SW 1271 (cell line): ENCODE measurements around the gene NTF3.

ENCODE experiments used
- DNase-seq, 2 experiments: peaks; one replicate each; lab custom pipeline; 2025; lab: John Stamatoyannopoulos, UW

NTF3 gene

GRCh38 chr12:5511256-5511643 is 79.3 kb downstream of the NTF3 start:
- DNase-seq: no peak

DNA sequence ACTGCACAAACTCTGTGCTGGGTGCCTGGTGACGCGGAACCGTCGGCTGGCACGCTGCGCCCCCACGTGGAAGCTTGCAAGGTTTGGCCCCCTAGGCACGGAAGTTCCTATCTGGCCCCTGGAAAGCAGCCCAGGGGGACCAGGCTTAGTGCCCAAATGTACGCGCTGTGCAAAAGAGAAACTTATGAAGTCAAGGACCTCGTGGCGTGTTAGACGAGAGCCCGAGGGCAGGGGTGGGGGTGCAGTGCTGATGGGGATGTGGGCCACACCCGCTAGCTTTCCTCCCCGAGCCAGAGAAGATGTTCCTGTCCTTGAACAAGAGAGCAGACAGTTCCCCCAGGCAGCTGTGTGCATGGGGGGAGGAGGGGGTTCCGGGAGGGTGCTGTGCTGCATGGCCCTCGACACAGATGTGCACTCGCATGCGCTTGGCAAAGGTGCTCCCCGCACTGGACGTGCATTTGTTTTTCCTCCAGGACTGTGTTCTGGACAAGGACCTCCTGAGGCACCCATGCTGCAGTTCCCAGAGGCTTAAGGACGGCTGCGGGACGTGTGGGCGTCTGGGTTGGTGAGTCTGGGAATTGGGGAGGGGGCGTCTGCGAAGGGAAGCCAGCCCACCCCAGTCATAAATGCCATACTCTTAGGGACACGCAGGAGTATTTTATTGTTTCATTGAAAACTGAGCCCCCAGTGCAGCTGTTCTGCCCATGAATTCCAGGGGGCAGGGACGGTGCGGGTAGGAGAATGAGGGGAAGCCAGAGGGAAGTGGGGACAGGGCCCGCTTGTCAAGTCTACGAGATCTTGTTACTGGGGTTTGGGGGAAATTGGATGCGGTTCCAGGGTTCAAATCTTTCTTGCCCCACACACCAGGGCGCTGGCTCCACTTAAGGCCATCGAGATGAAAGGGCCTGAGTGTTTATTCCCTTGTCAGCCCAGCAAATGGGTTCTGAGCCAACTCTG is 80.0 kb downstream of the NTF3 start:
- no peak for DNase-seq

GRCh38 chr12:5512601-5512970 is 80.7 kb downstream of the NTF3 start:
- DNase-seq: no peak

- no peak for DNase-seq
Measured at GRCh38 chr12:5513406-5513805, 81.5 kb downstream of the NTF3 start.

- no peak for DNase-seq
Measured at GRCh38 chr12:5514016-5514415, 82.1 kb downstream of the NTF3 start.

GRCh38 chr12:5514545-5514944 is 82.6 kb downstream of the NTF3 start:
- DNase-seq: no peak

GRCh38 chr12:5515458-5515857 is 83.5 kb downstream of the NTF3 start:
- DNase-seq: no peak

- DNase-seq: no peak
Measured at GRCh38 chr12:5516371-5517241, 84.7 kb downstream of the NTF3 start.

DNA sequence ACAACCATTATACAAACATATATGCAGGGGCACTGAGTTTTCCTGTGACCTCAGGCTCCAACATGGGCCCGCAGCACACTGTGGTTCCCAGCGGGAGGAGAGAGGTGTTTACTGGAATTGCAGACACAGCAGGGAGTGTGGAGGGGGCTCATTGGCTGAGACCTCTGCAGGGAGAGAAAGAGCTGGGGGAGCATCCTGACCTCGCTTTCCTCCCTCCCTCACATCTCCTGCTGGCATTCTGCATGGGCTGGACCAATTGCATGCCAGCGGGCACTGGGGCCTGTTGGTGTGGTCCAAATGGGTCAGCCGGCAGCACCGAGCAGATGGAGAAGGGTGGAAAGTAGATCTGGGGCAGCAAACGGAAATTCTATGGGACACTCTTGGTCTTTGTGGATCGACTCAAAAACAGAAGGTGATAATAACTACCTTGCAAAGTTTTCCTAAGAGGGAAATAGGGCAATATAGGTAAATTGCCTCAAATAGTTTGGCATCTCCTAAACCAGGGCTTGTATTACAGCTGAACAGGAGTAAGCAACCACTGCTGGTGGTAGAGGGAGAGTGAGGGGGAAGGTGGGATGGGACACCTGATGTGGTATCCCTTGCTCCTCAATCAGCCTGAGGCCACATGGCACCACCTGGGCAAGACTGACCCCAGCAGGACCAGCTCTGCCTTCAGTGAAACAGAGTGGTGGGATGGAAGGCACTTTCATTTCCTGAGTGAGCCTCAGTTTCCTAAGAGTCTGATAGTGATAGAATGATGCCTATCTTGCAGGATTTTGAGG is 86.9 kb downstream of the NTF3 start:
- DNase-seq: no peak

DNA sequence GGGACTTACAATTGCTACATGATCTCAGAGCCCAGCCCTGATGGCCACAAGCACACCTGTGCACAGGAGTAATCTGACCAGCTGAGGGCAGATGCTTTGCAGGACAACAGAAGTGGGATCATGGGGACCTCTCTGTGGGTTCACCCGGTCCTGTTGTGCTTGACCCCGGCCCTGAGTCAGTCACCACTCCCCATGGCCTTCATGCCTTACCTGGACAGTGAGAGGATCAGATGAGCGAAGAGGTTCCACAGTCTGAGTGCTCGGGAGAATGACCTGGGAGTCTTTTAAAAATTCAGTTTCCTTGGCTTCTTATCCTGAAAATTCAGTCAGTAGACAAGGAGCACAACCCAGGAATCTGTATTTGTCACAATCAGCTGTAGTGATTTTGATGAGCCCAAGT is 88.1 kb downstream of the NTF3 start:
- DNase-seq: no peak

- DNase-seq: no peak
Measured at GRCh38 chr12:5520831-5521230, 88.9 kb downstream of the NTF3 start.

- DNase-seq: no peak
Measured at GRCh38 chr12:5521456-5522325, 89.8 kb downstream of the NTF3 start.

DNA sequence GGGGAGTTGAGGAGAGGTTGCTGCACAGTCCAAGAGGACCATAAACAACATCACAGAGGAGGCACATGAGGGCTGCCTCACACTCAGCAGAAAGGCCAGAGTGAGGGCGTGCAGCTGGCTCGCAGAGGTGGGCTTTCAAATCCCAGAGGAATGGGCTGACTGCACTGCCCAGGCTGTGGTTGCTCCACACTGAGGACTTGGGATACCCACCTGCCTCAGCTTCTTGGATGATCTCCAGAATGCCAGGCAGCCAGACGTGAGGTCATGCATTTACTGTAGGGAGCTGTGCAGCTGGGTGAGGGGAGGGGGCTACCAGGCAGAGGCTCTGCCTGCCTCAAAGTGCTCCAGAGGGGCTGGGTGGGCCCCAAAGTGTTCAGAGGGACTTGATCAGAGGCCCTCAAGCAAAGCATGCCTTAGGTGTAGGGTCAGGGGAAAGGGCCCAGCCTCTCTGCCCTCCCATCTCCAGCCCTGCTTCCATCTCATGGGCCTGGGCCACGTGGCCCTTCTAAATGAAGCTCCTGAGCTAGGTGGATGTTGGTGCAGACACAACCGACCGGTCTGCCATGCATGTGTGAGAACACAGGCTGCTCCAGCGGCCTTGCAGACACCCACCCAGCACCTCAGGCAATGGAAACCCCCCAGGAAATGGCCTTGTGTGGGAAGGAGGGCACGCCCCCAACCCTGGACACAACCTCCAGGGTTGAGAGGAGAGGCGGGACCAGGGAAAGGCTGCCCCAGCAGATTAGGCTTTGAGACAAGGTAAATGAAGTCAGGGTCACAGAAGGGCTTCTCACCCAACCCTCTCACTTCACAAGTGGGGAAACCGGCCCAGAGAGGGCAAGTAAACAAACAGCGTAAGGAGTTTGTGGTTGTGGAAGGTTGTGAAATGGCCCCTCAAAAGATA is 90.8 kb downstream of the NTF3 start:
- no peak for DNase-seq

- no peak for DNase-seq
Measured at GRCh38 chr12:5523396-5524115, 91.6 kb downstream of the NTF3 start.

DNA sequence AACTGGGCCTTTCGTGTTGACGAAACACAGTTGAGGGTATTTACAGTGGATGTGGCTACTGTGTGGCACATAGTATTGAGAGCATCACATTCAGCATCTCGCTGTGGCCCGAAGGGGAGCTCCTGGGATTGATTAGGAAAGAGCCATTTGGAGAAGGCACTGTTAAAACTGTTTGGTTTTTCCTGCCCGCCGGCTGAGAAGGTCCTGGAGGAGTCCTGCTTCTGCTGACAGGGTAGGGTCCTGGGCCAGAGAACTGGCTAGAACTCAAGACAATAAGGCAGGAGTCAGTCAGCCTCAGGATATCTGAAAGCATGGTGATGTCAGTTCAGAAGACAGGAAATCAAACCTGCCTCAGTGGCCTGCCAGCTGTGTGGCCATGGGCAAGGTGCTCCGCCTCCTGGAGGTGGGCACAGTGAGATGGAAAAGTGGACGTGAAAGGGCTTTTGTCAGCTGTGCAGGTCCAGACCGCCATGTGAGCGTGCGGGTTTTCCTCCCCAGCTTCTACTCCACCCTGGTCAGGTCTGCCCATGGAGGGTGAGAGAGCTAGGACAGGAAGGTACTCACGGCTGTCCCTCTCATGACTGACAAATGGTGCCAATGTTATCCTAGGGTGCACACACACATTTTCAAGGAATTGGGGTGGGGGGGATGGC is 92.3 kb downstream of the NTF3 start:
- no peak for DNase-seq

- no peak for DNase-seq
Measured at GRCh38 chr12:5524769-5525436, 93.0 kb downstream of the NTF3 start.

DNA sequence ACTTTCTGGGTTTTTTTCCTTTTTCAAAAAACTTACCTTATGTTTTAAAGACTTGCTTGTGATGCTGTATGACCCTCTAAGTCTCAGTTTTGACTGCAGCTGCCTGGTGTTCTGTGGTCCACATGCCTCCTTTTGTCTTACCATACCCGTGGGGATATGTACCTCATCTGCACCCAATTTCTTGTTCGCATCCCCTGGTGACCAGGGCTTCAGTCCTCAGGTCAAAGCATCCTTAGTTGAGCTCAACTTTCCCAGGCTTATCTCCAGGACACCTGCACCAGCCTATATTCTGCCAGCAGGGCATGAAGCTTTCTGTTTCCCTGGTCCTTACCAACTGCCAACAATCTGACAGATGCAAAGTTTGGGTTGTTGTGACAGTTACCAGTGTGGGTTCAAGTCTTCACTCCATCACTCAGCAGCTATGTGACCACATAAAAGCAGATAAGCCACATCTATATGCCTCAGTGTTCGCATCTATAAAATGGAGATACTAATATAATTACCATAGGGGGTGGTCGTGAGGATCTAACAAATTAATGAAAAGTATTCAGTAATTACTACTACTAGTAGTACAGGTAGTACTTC is 94.0 kb downstream of the NTF3 start:
- no peak for DNase-seq

DNA sequence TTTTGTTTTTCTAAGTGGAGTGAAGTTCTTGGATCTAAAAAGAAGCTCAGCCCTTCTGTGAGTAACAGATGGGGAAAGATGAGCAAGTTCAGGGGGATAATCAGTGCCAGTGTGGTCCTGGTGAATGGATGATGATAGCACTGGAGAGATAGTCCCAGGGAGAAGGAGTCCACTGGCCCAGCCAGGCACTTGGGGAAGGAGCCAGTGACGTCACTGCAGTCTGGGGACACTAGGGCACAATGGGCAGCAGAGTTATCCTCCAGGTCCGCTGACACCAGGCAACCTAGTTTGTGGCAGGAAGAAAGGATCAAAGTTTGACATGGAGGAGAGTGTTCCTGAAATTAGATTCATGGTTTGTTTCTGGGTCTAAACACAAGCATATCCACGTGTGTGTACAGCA is 101.5 kb downstream of the NTF3 start:
- no peak for DNase-seq
